HEK293 (cell line): ENCODE results near the gene VEGFA.

Experiments used
- CTCF ChIA-PET: fragments of 350-600 bp; formaldehyde crosslinking; extraction: SDS; loops from one replicate; lab custom pipeline; 2021; ENCODE audit warnings: antibody characterized with exemption; lab: Yijun Ruan, JAX
- POLR2A ChIA-PET: fragments of 300-600 bp; formaldehyde crosslinking; extraction: SDS; loops from one replicate; lab custom pipeline; 2020; ENCODE audit warnings: antibody characterized with exemption, inconsistent platforms; lab: Yijun Ruan, JAX
- H3K27ac ChIP-seq: fragments of 200-500 bp; sonication (Bioruptor generic); 2 replicates; pipeline ENCODE4 v1.5.1; 2014; ENCODE audit warnings: low read depth, low read length, control low read depth, inconsistent platforms; ENCODE audit errors: extremely low read depth
- H3K36me3 ChIP-seq, 2 experiments: fragments of 200-500 bp in 1 of 2; sonication (Bioruptor generic) in 1 of 2; 1 replicate in 1 of 2; 2 replicates in 1 of 2; pipeline ENCODE4 v1.5.1; 2014 to 2017; ENCODE audit warnings: inconsistent platforms in 2 of 2, low read length in 2 of 2; ENCODE audit not compliant: control insufficient read depth in 2 of 2, insufficient read depth in 1 of 2
- H3K4me1 ChIP-seq: fragments of 200-500 bp; sonication (Bioruptor generic); 2 replicates; pipeline ENCODE4 v1.5.1; 2014; ENCODE audit warnings: mild to moderate bottlenecking, low read length, inconsistent platforms; ENCODE audit not compliant: control insufficient read depth, insufficient read depth
- H3K4me3 ChIP-seq: 2 replicates; pipeline ENCODE4 v1.5.1; 2011; ENCODE audit warnings: low read depth, mild to moderate bottlenecking, control low read depth, low read length, moderate library complexity
- H3K9me3 ChIP-seq: fragments of 200-500 bp; sonication (Bioruptor generic); 2 replicates; pipeline ENCODE4 v1.5.1; 2014; ENCODE audit warnings: low read depth, low read length, inconsistent platforms; ENCODE audit not compliant: control insufficient read depth, insufficient read depth
- EGR2 ChIP-seq: fragments of 450-650 bp; formaldehyde crosslinking; IDR thresholded peaks from 2 replicates; pipeline ENCODE4 v1.5.1; 2016; ENCODE audit warnings: low read depth, missing biosample characterization, missing genetic modification characterization
- GLI4 ChIP-seq: fragments of 450-650 bp; formaldehyde crosslinking; IDR thresholded peaks from 2 replicates; pipeline ENCODE4 v1.5.1; 2016; ENCODE audit warnings: missing biosample characterization, missing genetic modification characterization
- GLIS1 ChIP-seq: fragments of 450-650 bp; formaldehyde crosslinking; IDR thresholded peaks from 2 replicates; pipeline ENCODE4 v1.5.1; 2016; ENCODE audit warnings: missing biosample characterization, missing genetic modification characterization
- HOXA7 ChIP-seq: sonication (generic); formaldehyde crosslinking; IDR thresholded peaks from 2 replicates; pipeline ENCODE4 v1.8.1; 2022; ENCODE audit warnings: missing genetic modification reagents, borderline replicate concordance
- HOXD13 ChIP-seq: sonication (generic); formaldehyde crosslinking; IDR thresholded peaks from 2 replicates; pipeline ENCODE4 v1.8.0; 2022; ENCODE audit warnings: missing genetic modification reagents, borderline replicate concordance
- IKZF3 ChIP-seq: fragments of 450-650 bp; IDR thresholded peaks from 2 replicates; pipeline ENCODE4 v1.5.0; 2018; ENCODE audit warnings: missing biosample characterization, mild to moderate bottlenecking, missing genetic modification characterization, moderate library complexity
- MZF1 ChIP-seq: fragments of 450-650 bp; formaldehyde crosslinking; IDR thresholded peaks from 2 replicates; pipeline ENCODE4 v1.5.1; 2017; ENCODE audit warnings: missing biosample characterization, missing genetic modification characterization, borderline replicate concordance
- WT1 ChIP-seq: fragments of 450-650 bp; formaldehyde crosslinking; IDR thresholded peaks from 2 replicates; pipeline ENCODE4 v1.5.1; 2016; ENCODE audit warnings: missing biosample characterization, missing genetic modification characterization
- YY2 ChIP-seq: fragments of 450-650 bp; formaldehyde crosslinking; IDR thresholded peaks from 2 replicates; pipeline ENCODE4 v1.5.1; 2016; ENCODE audit warnings: missing biosample characterization, missing genetic modification characterization
- ZEB2 ChIP-seq: fragments of 450-650 bp; formaldehyde crosslinking; IDR thresholded peaks from 2 replicates; pipeline ENCODE4 v1.5.1; 2016; ENCODE audit warnings: missing biosample characterization, missing genetic modification characterization
- ZFHX2 ChIP-seq: fragments of 450-650 bp; formaldehyde crosslinking; conservative IDR thresholded peaks from 2 replicates; pipeline ENCODE4 v1.5.1; 2016; ENCODE audit warnings: missing biosample characterization, missing genetic modification characterization
- ZFP41 ChIP-seq: fragments of 450-650 bp; formaldehyde crosslinking; IDR thresholded peaks from 2 replicates; pipeline ENCODE4 v1.5.1; 2016; ENCODE audit warnings: missing biosample characterization, missing genetic modification characterization, borderline replicate concordance
- ZIC2 ChIP-seq: fragments of 450-650 bp; formaldehyde crosslinking; IDR thresholded peaks from 2 replicates; pipeline ENCODE4 v1.5.1; 2016; ENCODE audit warnings: missing biosample characterization, missing genetic modification characterization
- ZNF16 ChIP-seq: fragments of 450-650 bp; formaldehyde crosslinking; IDR thresholded peaks from 2 replicates; pipeline ENCODE4 v1.5.1; 2016; ENCODE audit warnings: low read depth, missing biosample characterization, missing genetic modification characterization
- ZNF184 ChIP-seq: fragments of 450-650 bp; IDR thresholded peaks from 2 replicates; pipeline ENCODE4 v1.5.1; 2018; ENCODE audit warnings: missing biosample characterization, mild to moderate bottlenecking, missing genetic modification characterization
- ZNF2 ChIP-seq: fragments of 450-650 bp; formaldehyde crosslinking; IDR thresholded peaks from 2 replicates; pipeline ENCODE4 v1.5.1; 2016; ENCODE audit warnings: missing biosample characterization, missing genetic modification characterization
- ZNF274 ChIP-seq, 2 experiments: fragments of 200-500 bp in 1 of 2; fragments of 450-650 bp in 1 of 2; sonication (Bioruptor generic) in 1 of 2; formaldehyde crosslinking in 1 of 2; IDR thresholded peaks; 2 replicates each; pipeline versions ENCODE4 v1.5.1 to v1.6.1; 2014 to 2016; ENCODE audit warnings: borderline replicate concordance in 1 of 2, inconsistent platforms in 1 of 2, low read length in 1 of 2, missing biosample characterization in 1 of 2, missing genetic modification characterization in 1 of 2
- ZNF426 ChIP-seq: fragments of 450-650 bp; formaldehyde crosslinking; IDR thresholded peaks from 2 replicates; pipeline ENCODE4 v1.5.1; 2017; ENCODE audit warnings: missing biosample characterization, missing genetic modification characterization, mild to moderate bottlenecking, inconsistent platforms, moderate library complexity
- ZNF48 ChIP-seq: fragments of 450-650 bp; formaldehyde crosslinking; IDR thresholded peaks from 2 replicates; pipeline ENCODE4 v1.5.1; 2016; ENCODE audit warnings: missing biosample characterization, missing genetic modification characterization
- ZNF529 ChIP-seq: fragments of 450-650 bp; formaldehyde crosslinking; IDR thresholded peaks from 2 replicates; pipeline ENCODE4 v1.5.1; 2017; ENCODE audit warnings: missing genetic modification characterization, missing biosample characterization; ENCODE audit not compliant: insufficient replicate concordance
- ZNF549 ChIP-seq: fragments of 450-650 bp; IDR thresholded peaks from 2 replicates; pipeline ENCODE4 v1.5.1; 2018; ENCODE audit warnings: missing biosample characterization, missing genetic modification characterization, mild to moderate bottlenecking, inconsistent platforms, moderate library complexity
- ZNF580 ChIP-seq: fragments of 450-650 bp; formaldehyde crosslinking; IDR thresholded peaks from 2 replicates; pipeline ENCODE4 v1.5.1; 2016; ENCODE audit warnings: missing biosample characterization, missing genetic modification characterization
- ZNF645 ChIP-seq: fragments of 450-650 bp; formaldehyde crosslinking; IDR thresholded peaks from 2 replicates; pipeline ENCODE4; 2016; ENCODE audit warnings: missing biosample characterization, missing genetic modification characterization
- ZNF670 ChIP-seq: fragments of 450-650 bp; formaldehyde crosslinking; IDR thresholded peaks from 2 replicates; pipeline ENCODE4 v1.5.1; 2016; ENCODE audit warnings: missing biosample characterization, missing genetic modification characterization, low read depth
- ZNF792 ChIP-seq: fragments of 450-650 bp; formaldehyde crosslinking; IDR thresholded peaks from 2 replicates; pipeline ENCODE4 v1.5.1; 2016; ENCODE audit warnings: missing biosample characterization, missing genetic modification characterization
- ZNF843 ChIP-seq: fragments of 450-650 bp; formaldehyde crosslinking; IDR thresholded peaks from 2 replicates; pipeline ENCODE4 v1.5.1; 2016; ENCODE audit warnings: missing biosample characterization, missing genetic modification characterization

VEGFA gene

GRCh38 chr6:43834528-43835155 is 64.6 kb downstream of the VEGFA start:
- Histone ChIP-seq H3K4me1 (no peaks in the 10 kb centered on the region), H3K36me3 (no peaks in the 10 kb centered on the region), H3K4me3 (no peak overlapping the region), H3K9me3 (no peaks in the 10 kb centered on the region), H3K27ac (no peak overlapping the region)
- POLR2A ChIA-PET = no interaction called here
- TF ChIP-seq ZNF426 (tag by site-specific recombination) (no peak), ZNF48 (tag by site-specific recombination) (no peak), ZNF274 (IDR thresholded peaks at IDR 0.05; ENCODE audit: low read length) (no peak), ZNF274 (tag by site-specific recombination; IDR thresholded peaks at IDR 0.05; ENCODE audit: borderline replicate concordance) (no peak), ZNF529 (tag by site-specific recombination) (no peak), ZFP41 (tag by site-specific recombination) (no peak), ZNF16 (tag by site-specific recombination) (no peak), ZNF184 (tag by site-specific recombination) (no peak), ZNF2 (tag by site-specific recombination) (no peak), IKZF3 (no peak), ZNF792 (no peak), MZF1 (no peak), GLI4 (tag by site-specific recombination) (no peak), GLIS1 (tag by site-specific recombination) (no peak), HOXA7 (CRISPR knock-in tag) (no peak)
- CTCF ChIA-PET = interaction anchor here (0.6 to 1.5 kb wide), 6 partner anchors 12 to 244 kb away, joined by 3 to 4 read pairs (median 3); no protein-coding TSS in a partner anchor

GRCh38 chr6:43835872-43836419 is 65.9 kb downstream of the VEGFA start:
- Histone ChIP-seq H3K4me3 (no peak overlapping the region), H3K4me1 (no peaks in the 10 kb centered on the region), H3K27ac (no peak overlapping the region), H3K9me3 (no peaks in the 10 kb centered on the region), H3K36me3 (no peaks in the 10 kb centered on the region)
- no peak for TF ChIP-seq HOXA7 (CRISPR knock-in tag)
- peak; percentile 77 for TF ChIP-seq ZFHX2
- TF ChIP-seq EGR2 (tag by site-specific recombination) = peak; percentile 64
- peak; percentile 72 for TF ChIP-seq ZIC2 (tag by site-specific recombination)
- TF ChIP-seq ZNF645 (tag by site-specific recombination) = no peak
- no peak for TF ChIP-seq ZNF549
- no peak for TF ChIP-seq YY2 (tag by site-specific recombination)
- TF ChIP-seq ZEB2 (tag by site-specific recombination) = no peak
- TF ChIP-seq WT1 (tag by site-specific recombination) = no peak
- TF ChIP-seq ZNF843 = no peak
- TF ChIP-seq HOXD13 (CRISPR knock-in tag) = no peak
- TF ChIP-seq GLIS1 (tag by site-specific recombination) = peak; percentile 77
- TF ChIP-seq ZNF580 (tag by site-specific recombination) = no peak
- no peak for TF ChIP-seq ZNF670 (tag by site-specific recombination)
- ChIA-PET POLR2A (interaction anchor here (0.7 to 1.0 kb wide), 2 partner anchors 56 to 111 kb away, joined by 3 read pairs; no protein-coding TSS in a partner anchor), CTCF (interaction anchor here (0.9 to 1.5 kb wide), 2 partner anchors 168 to 243 kb away, joined by 3 read pairs; no protein-coding TSS in a partner anchor)
